Karpas-422 (cell line): Measurements from ENCODE around the gene TAF4B. TPM values are rescaled to one million over a fixed set of nuclear protein-coding genes. Genes with fewer than 3 reads are reported as not detected.
A peak's percentile ranks its signal among the peaks of the same experiment; 100 is the strongest.
"Not testable (repeated sequence)": the region's sequence is repeated elsewhere in the genome, so short reads cannot be mapped to it uniquely, and the experiment has no call there.

Experiments used
- DNase-seq: peaks from one replicate; pipeline ENCODE4 v3.0.0-alpha.2; 2015
- H2AFZ ChIP-seq: fragments of 200-600 bp; sonication (generic); 2 replicates; pipeline ENCODE4 v1.6.1; 2014; ENCODE audit warnings: antibody characterized with exemption, low read length, mixed read lengths
- H3K27ac ChIP-seq: fragments of 200-600 bp; sonication (generic); 2 replicates; pipeline ENCODE4 v1.5.1; 2014; ENCODE audit warnings: mild to moderate bottlenecking, low read length, moderate library complexity
- H3K27me3 ChIP-seq: fragments of 200-600 bp; sonication (generic); 2 replicates; pipeline ENCODE4 v1.6.1; 2014; ENCODE audit warnings: low read length, mixed read lengths
- H3K36me3 ChIP-seq: fragments of 200-600 bp; sonication (generic); 2 replicates; pipeline ENCODE4 v1.6.1; 2014; ENCODE audit warnings: low read length, mixed read lengths; ENCODE audit not compliant: insufficient read depth
- H3K4me1 ChIP-seq: fragments of 200-600 bp; sonication (generic); 2 replicates; pipeline ENCODE4 v1.6.1; 2014; ENCODE audit warnings: mild to moderate bottlenecking, low read length, mixed read lengths
- H3K4me2 ChIP-seq: fragments of 200-600 bp; sonication (generic); 2 replicates; pipeline ENCODE4 v1.6.1; 2014; ENCODE audit warnings: low read length, low read depth, mild to moderate bottlenecking; ENCODE audit not compliant: poor library complexity, severe bottlenecking
- H3K4me3 ChIP-seq: fragments of 200-600 bp; sonication (generic); 2 replicates; pipeline ENCODE4 v1.5.1; 2014; ENCODE audit warnings: mild to moderate bottlenecking, antibody characterized with exemption, low read length, mixed read lengths
- H3K79me2 ChIP-seq: fragments of 200-600 bp; sonication (generic); 2 replicates; pipeline ENCODE4 v1.6.1; 2014; ENCODE audit warnings: mild to moderate bottlenecking, low read length, mixed read lengths
- H3K9ac ChIP-seq: fragments of 200-600 bp; sonication (generic); 2 replicates; pipeline ENCODE4 v1.6.0; 2014; ENCODE audit warnings: low read length
- H3K9me2 ChIP-seq: fragments of 200-600 bp; sonication (generic), shearing (Covaris generic); replicated peaks from 2 replicates; pipeline ENCODE4 v1.6.0; 2014; ENCODE audit warnings: mild to moderate bottlenecking, low read length, moderate library complexity; ENCODE audit not compliant: insufficient read depth
- H3K9me3 ChIP-seq: fragments of 300-700, 200-600 bp; sonication (generic); 2 replicates; pipeline ENCODE4 v1.6.1; 2014; ENCODE audit warnings: low read length, mixed read lengths
- H4K20me1 ChIP-seq: fragments of 200-600 bp; sonication (generic); 2 replicates; pipeline ENCODE4 v1.6.1; 2014; ENCODE audit warnings: mild to moderate bottlenecking, antibody characterized with exemption, low read length, low read depth; ENCODE audit not compliant: insufficient read depth
- total RNA-seq: library from RNA; depleted of rRNA; stranded (reverse); fragments of >200 nt; shearing (Covaris generic); gene quantifications from 2 replicates; pipeline ENCODE4 v1.2.3, GENCODE V29; 2014; ENCODE audit warnings: low replicate concordance

TAF4B gene
- total RNA-seq, 1 experiment from 2014 or later, result 71.1 TPM

DNA sequence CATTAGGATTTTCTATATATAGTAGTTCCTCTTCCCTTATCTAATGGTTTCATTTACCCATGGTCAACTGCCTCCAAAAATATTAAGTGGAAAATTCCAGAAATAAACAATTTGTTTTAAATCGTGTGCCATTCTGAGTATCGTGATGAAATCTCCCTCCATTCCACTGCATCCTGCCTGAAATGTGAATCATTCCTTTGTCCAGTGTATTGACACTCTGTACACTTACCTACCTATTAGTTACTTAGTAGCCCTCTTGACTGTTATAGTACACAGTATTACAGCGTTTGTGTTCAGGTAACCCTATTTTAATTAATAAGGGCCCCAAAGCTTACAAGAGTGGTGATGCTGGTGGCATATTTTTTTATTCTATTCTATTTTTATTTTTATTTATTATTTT, 26.2 kb downstream of the TAF4B start:
- H3K9ac ChIP-seq, result no peak overlapping the region
- DNase-seq, result no peak
- no peak overlapping the region for H2AFZ ChIP-seq
- no peaks in the 10 kb centered on the region for H3K9me2 ChIP-seq
- no peak overlapping the region for H3K4me3 ChIP-seq
- 0 out of 2 replicates have a peak, but pooled peaks cover 2% of the 10 kb centered on the region for H4K20me1 ChIP-seq
- peaks cover 77% of the 10 kb centered on the region for H3K4me1 ChIP-seq
- peaks cover 7% of the 10 kb centered on the region for H3K36me3 ChIP-seq
- peak overlapping the region; percentile 3 for H3K4me2 ChIP-seq
- peak overlapping the region; percentile 24; the same call in 1 of the 2 replicates for H3K27ac ChIP-seq
- H3K9me3 ChIP-seq, result no peaks in the 10 kb centered on the region; the same call in 1 of the 2 replicates
- no peaks in the 10 kb centered on the region for H3K27me3 ChIP-seq
- H3K79me2 ChIP-seq, result peaks cover 88% of the 10 kb centered on the region

GRCh38 chr18:26254808-26255207, 28.6 kb downstream of the TAF4B start:
- not testable (repeated sequence) for H3K27me3 ChIP-seq, H4K20me1 ChIP-seq, H3K4me3 ChIP-seq, H3K9me2 ChIP-seq, H3K9me3 ChIP-seq, H2AFZ ChIP-seq
- H3K9ac ChIP-seq, result peak overlapping the region; percentile 23; the same call in 1 of the 2 replicates
- DNase-seq, result peak; percentile 69
- H3K4me1 ChIP-seq, result peaks cover 71% of the 10 kb centered on the region
- peak overlapping the region; percentile 60 for H3K4me2 ChIP-seq
- peaks cover 93% of the 10 kb centered on the region for H3K79me2 ChIP-seq
- H3K36me3 ChIP-seq, result peaks cover 12% of the 10 kb centered on the region
- H3K27ac ChIP-seq, result peak overlapping the region; percentile 80

- DNase-seq, result peak; percentile 64
These were observed 29.7 kb downstream of the TAF4B start for GRCh38 chr18:26255695-26256622.

DNA sequence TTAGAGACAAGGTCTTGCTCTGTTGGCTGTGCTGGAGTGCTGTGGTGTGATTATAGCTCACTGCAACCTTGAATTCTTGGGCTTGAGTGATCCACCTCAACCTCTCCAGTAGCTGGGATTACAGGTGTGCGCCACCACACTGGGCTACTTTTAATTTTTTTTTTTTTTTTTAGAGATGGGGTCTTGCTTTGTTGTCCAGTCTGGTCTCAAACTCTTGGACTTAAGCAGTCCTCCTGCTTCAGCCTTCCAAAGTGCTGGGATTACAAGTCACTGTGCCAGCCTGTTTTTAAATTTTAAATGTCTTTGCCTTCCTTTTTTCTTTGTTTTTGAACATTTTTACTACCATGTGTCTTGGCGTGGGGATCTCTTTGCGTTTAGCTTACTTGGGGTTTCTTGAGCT, 32.5 kb downstream of the TAF4B start:
- no peak overlapping the region for H3K27ac ChIP-seq
- H3K9ac ChIP-seq, result no peak overlapping the region
- no peak overlapping the region for H2AFZ ChIP-seq
- H4K20me1 ChIP-seq, result 0 out of 2 replicates have a peak, but pooled peaks cover 10% of the 10 kb centered on the region
- H3K4me2 ChIP-seq, result no peak overlapping the region
- peaks cover 19% of the 10 kb centered on the region for H3K36me3 ChIP-seq
- DNase-seq, result no peak
- peaks cover 68% of the 10 kb centered on the region for H3K4me1 ChIP-seq
- no peaks in the 10 kb centered on the region for H3K27me3 ChIP-seq
- H3K79me2 ChIP-seq, result peaks cover 89% of the 10 kb centered on the region
- H3K9me3 ChIP-seq, result no peaks in the 10 kb centered on the region; the same call in 1 of the 2 replicates
- no peaks in the 10 kb centered on the region for H3K9me2 ChIP-seq
- H3K4me3 ChIP-seq, result no peak overlapping the region

More at GRCh38 chr18:26255695-26256622, 29.7 kb downstream of the TAF4B start:
- peaks cover 89% of the 10 kb centered on the region for H3K79me2 ChIP-seq
- H3K9me3 ChIP-seq, result no peaks in the 10 kb centered on the region; the same call in 1 of the 2 replicates
- no peak overlapping the region for H3K4me3 ChIP-seq
- peaks cover 69% of the 10 kb centered on the region for H3K4me1 ChIP-seq
- H4K20me1 ChIP-seq, result no peaks in the 10 kb centered on the region
- H3K36me3 ChIP-seq, result peaks cover 12% of the 10 kb centered on the region
- peak overlapping the region; percentile 80 for H3K27ac ChIP-seq
- H3K9ac ChIP-seq, result peak overlapping the region; percentile 32; the same call in 1 of the 2 replicates
- H3K4me2 ChIP-seq, result peak overlapping the region; percentile 60
- no peaks in the 10 kb centered on the region for H3K27me3 ChIP-seq
- no peaks in the 10 kb centered on the region for H3K9me2 ChIP-seq
- H2AFZ ChIP-seq, result no peak overlapping the region

DNA sequence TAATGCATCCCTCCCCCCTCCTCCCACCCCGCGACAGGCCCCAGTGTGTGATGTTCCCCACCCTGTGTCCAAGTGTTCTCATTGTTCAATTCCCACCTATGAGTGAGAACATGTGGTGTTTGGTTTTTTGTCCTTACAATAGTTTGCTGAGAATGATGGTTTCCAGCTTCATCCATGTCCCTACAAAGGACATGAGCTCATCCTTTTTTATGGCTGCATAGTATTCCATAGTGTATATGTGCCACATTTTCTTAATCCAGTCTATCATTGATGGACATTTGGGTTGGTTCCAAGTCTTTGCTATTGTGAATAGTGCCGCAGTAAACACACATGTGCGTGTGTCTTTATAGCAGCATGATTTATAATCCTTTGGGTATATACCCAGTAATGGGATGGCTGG, 33.2 kb downstream of the TAF4B start:
- peaks cover 19% of the 10 kb centered on the region for H3K36me3 ChIP-seq
- not testable (repeated sequence) for H3K9me2 ChIP-seq, H3K27me3 ChIP-seq, H3K27ac ChIP-seq, DNase-seq, H2AFZ ChIP-seq, H3K4me2 ChIP-seq, H3K9me3 ChIP-seq, H3K9ac ChIP-seq, H3K4me3 ChIP-seq
- H3K79me2 ChIP-seq, result peaks cover 90% of the 10 kb centered on the region
- H4K20me1 ChIP-seq, result 0 out of 2 replicates have a peak, but pooled peaks cover 12% of the 10 kb centered on the region
- H3K4me1 ChIP-seq, result peaks cover 68% of the 10 kb centered on the region

- peaks cover 25% of the 10 kb centered on the region for H3K36me3 ChIP-seq
- peak overlapping the region; percentile 52 for H3K27ac ChIP-seq
- peaks cover 79% of the 10 kb centered on the region for H3K79me2 ChIP-seq
- H3K4me1 ChIP-seq, result peaks cover 56% of the 10 kb centered on the region
- peak overlapping the region; percentile 9 for H3K4me2 ChIP-seq
- H3K9ac ChIP-seq, result no peak overlapping the region
- H3K9me3 ChIP-seq, result no peaks in the 10 kb centered on the region; the same call in 1 of the 2 replicates
- H3K9me2 ChIP-seq, result no peaks in the 10 kb centered on the region
- H3K27me3 ChIP-seq, result no peaks in the 10 kb centered on the region
- H3K4me3 ChIP-seq, result no peak overlapping the region
- no peak overlapping the region for H2AFZ ChIP-seq
- 0 out of 2 replicates have a peak, but pooled peaks cover 18% of the 10 kb centered on the region for H4K20me1 ChIP-seq
- no peak for DNase-seq
These were observed 35.9 kb downstream of the TAF4B start for GRCh38 chr18:26262156-26262555.

DNA sequence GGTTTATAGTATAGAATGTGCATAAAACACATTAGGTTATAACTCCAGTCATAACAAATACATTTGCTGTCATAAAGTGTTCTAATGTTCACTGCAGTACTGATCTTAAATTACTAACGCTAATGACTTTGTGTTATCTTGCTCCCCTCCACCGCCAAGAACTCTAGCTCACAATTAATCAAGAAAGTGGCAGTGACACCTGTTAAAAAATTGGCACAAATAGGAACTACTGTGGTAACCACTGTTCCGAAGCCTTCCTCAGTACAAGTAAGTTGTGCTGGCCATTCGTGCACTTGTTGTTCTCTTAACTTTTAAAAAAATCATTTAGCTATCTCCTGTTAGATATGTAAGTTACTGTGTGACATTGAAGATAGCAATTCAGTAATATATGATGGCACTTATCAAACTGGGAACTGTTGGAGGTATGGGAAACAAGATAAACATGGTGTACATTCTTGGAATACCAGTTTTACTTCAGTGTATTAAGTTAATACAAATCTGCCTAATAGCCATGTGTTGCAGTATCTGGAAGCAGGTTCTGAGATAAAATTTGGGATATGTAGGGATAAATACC, 41.2 kb downstream of the TAF4B start:
- Histone ChIP-seq H2AFZ (no peak overlapping the region), H3K36me3 (peaks cover 55% of the 10 kb centered on the region), H3K4me2 (no peak overlapping the region), H3K9ac (no peak overlapping the region), H3K4me1 (peaks cover 44% of the 10 kb centered on the region), H4K20me1 (0 out of 2 replicates have a peak, but pooled peaks cover 13% of the 10 kb centered on the region), H3K9me2 (no peaks in the 10 kb centered on the region), H3K79me2 (peaks cover 80% of the 10 kb centered on the region), H3K27me3 (no peaks in the 10 kb centered on the region), H3K27ac (no peak overlapping the region), H3K4me3 (no peak overlapping the region), H3K9me3 (no peaks in the 10 kb centered on the region)
- DNase-seq, result no peak

GRCh38 chr18:26268454-26268853, 42.2 kb downstream of the TAF4B start:
- Histone ChIP-seq H3K9me2 (no peaks in the 10 kb centered on the region), H3K27me3 (no peaks in the 10 kb centered on the region), H3K9ac (no peak overlapping the region), H3K4me2 (no peak overlapping the region), H4K20me1 (0 out of 2 replicates have a peak, but pooled peaks cover 11% of the 10 kb centered on the region), H3K27ac (no peak overlapping the region), H2AFZ (no peak overlapping the region), H3K79me2 (peaks cover 78% of the 10 kb centered on the region), H3K4me3 (no peak overlapping the region), H3K4me1 (peaks cover 44% of the 10 kb centered on the region), H3K36me3 (peaks cover 59% of the 10 kb centered on the region), H3K9me3 (no peaks in the 10 kb centered on the region)
- no peak for DNase-seq
